SH-SY5Y (cell line): Measurements from ENCODE around the gene U2AF1L4.

Experiments used
- GATA2 ChIP-seq: IDR thresholded peaks from 2 replicates; pipeline ENCODE4 v1.6.1; 2011; ENCODE audit warnings: mild to moderate bottlenecking, low read depth, low read length
- GATA3 ChIP-seq: IDR thresholded peaks from 2 replicates; pipeline ENCODE4 v1.6.1; 2011; ENCODE audit warnings: low read depth, mild to moderate bottlenecking, low read length, moderate library complexity

DNA sequence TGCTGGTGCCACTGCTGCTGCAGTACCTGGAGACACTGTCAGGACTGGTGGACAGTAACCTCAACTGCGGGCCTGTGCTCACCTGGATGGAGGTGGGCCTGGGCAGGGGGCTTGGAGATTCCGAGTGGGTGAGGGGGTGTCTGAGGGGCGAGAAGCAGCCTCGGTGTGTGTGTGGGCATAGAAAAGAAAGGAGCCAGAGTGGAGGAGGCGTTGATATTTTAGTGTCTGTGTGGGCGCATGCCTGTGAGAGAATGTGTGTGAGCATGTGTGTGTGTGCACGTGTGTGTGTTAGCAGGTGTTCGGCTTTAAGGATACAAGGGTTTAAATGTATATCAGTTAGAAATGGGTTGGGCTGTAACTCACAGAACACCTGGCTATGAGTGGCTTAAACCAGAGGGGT lies 33.8 kb upstream of the U2AF1L4 start:
- TF ChIP-seq GATA2 (no peak), GATA3 (no peak)
